Measurements from ENCODE around the gene SLC35F2. TPM values are rescaled to one million over a fixed set of nuclear protein-coding genes. Genes with fewer than 3 reads are reported as not detected.

The SLC35F2 gene
- total and polyA plus RNA-seq, 2 of the 13 experiments (the other 11 are each of a cell fraction or from before 2014, with no cell fraction given) = 5.8 to 20.3 TPM

- no TSS peak for BruUV-seq (replicated peaks)
- ATAC-seq (no peak), DNase-seq (ENCODE audit: low spot score) (no peak), FAIRE-seq (no peak)
- H3K4me2 ChIP-seq (ENCODE audit: low read depth, low read length) = no peak overlapping the region
- no peaks in the 10 kb centered on the region for H3K9me3 ChIP-seq (ENCODE audit: low read length)
- ChIA-PET CTCF (ENCODE audit: low intra/inter-chr PET ratio, low total read pairs) (no interaction called here), POLR2A (no interaction called here)
- H3K27ac ChIP-seq (ENCODE audit: extremely low read length, insufficient read depth, low read length) = no peak overlapping the region
- H4K20me1 ChIP-seq (ENCODE audit: insufficient read depth, low read length) = no peaks in the 10 kb centered on the region
- H3K4me1 ChIP-seq (ENCODE audit: insufficient read depth, low read length) = no peaks in the 10 kb centered on the region
- peaks cover 2% of the 10 kb centered on the region in 2 experiments; a peak in 2 of 5 replicates for H3K36me3 ChIP-seq (replicated peaks in 1 of 2; ENCODE audit: control insufficient read depth in 1 of 2, insufficient read depth in 2 of 2, low read length in 2 of 2)
- no peak overlapping the region for H3K9ac ChIP-seq (ENCODE audit: insufficient read depth, low read depth, low read length)
- 100% methylated on average over 1 of the region's 1 CpG for WGBS (ENCODE audit: low lambda C conversion rate)
- no peak overlapping the region for H3K4me3 ChIP-seq (replicated peaks in 1 of 3; ENCODE audit: insufficient read depth in 1 of 3, low read depth in 2 of 3, low read length in 3 of 3)
- no peaks in the 10 kb centered on the region for H3K27me3 ChIP-seq (ENCODE audit: control insufficient read depth in 1 of 2, insufficient read depth in 2 of 2, low read length in 2 of 2)
- H3K79me2 ChIP-seq (ENCODE audit: insufficient read depth, low read length) = no peaks in the 10 kb centered on the region
- in situ Hi-C loops (cut with HindIII; ENCODE audit: extremely low pct_ligation_motif_present, low pct_unique_long_range_greater_than_20kb) = no loop called here
- no peak overlapping the region for H2AFZ ChIP-seq (ENCODE audit: low read length)
- intact Hi-C loops (cut with micrococcal nuclease; ENCODE audit: unreplicated experiment) = no loop called here
- no peak for TF ChIP-seq ZNF18 (CRISPR knock-in tag; IDR thresholded peaks at IDR 0.05; ENCODE audit: insufficient replicate concordance)
- TF ChIP-seq HDAC2 (CRISPR knock-in tag; IDR thresholded peaks at IDR 0.05) = no peak
- TF ChIP-seq ZBTB33 (CRISPR knock-in tag; IDR thresholded peaks at IDR 0.05) = no peak
- no peak for TF ChIP-seq NCOA2 (CRISPR knock-in tag; IDR thresholded peaks at IDR 0.05)
- TF ChIP-seq MTF2 (CRISPR knock-in tag; IDR thresholded peaks at IDR 0.05; ENCODE audit: borderline replicate concordance) = no peak
- TF ChIP-seq MED13 (CRISPR knock-in tag; IDR thresholded peaks at IDR 0.05) = no peak
- TF ChIP-seq FLYWCH1 (CRISPR knock-in tag; IDR thresholded peaks at IDR 0.05) = no peak
- no peak for TF ChIP-seq RFX1 (IDR thresholded peaks at IDR 0.05)
- no peak for TF ChIP-seq GLMP (CRISPR knock-in tag; IDR thresholded peaks at IDR 0.05; ENCODE audit: borderline replicate concordance)
- no peak for TF ChIP-seq RARA (CRISPR knock-in tag; IDR thresholded peaks at IDR 0.05)
- TF ChIP-seq FOXA3 (CRISPR knock-in tag; IDR thresholded peaks at IDR 0.05) = no peak
- TF ChIP-seq, protein P1, sequence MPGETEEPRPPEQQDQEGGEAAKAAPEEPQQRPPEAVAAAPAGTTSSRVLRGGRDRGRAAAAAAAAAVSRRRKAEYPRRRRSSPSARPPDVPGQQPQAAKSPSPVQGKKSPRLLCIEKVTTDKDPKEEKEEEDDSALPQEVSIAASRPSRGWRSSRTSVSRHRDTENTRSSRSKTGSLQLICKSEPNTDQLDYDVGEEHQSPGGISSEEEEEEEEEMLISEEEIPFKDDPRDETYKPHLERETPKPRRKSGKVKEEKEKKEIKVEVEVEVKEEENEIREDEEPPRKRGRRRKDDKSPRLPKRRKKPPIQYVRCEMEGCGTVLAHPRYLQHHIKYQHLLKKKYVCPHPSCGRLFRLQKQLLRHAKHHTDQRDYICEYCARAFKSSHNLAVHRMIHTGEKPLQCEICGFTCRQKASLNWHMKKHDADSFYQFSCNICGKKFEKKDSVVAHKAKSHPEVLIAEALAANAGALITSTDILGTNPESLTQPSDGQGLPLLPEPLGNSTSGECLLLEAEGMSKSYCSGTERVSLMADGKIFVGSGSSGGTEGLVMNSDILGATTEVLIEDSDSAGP (CRISPR knock-in tag; IDR thresholded peaks at IDR 0.05; ENCODE audit: borderline replicate concordance) = no peak
- no peak for TF ChIP-seq HOXA9 (CRISPR knock-in tag; IDR thresholded peaks at IDR 0.05; ENCODE audit: borderline replicate concordance)
- TF ChIP-seq PTBP1 (IDR thresholded peaks at IDR 0.05; ENCODE audit: low read depth, low read length, poor library complexity, severe bottlenecking) = no peak
- TF ChIP-seq, protein P2, sequence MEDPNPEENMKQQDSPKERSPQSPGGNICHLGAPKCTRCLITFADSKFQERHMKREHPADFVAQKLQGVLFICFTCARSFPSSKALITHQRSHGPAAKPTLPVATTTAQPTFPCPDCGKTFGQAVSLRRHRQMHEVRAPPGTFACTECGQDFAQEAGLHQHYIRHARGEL (CRISPR knock-in tag; IDR thresholded peaks at IDR 0.05) = no peak
- no peak for TF ChIP-seq ZNF776 (CRISPR knock-in tag; IDR thresholded peaks at IDR 0.05)
- TF ChIP-seq, protein P3, sequence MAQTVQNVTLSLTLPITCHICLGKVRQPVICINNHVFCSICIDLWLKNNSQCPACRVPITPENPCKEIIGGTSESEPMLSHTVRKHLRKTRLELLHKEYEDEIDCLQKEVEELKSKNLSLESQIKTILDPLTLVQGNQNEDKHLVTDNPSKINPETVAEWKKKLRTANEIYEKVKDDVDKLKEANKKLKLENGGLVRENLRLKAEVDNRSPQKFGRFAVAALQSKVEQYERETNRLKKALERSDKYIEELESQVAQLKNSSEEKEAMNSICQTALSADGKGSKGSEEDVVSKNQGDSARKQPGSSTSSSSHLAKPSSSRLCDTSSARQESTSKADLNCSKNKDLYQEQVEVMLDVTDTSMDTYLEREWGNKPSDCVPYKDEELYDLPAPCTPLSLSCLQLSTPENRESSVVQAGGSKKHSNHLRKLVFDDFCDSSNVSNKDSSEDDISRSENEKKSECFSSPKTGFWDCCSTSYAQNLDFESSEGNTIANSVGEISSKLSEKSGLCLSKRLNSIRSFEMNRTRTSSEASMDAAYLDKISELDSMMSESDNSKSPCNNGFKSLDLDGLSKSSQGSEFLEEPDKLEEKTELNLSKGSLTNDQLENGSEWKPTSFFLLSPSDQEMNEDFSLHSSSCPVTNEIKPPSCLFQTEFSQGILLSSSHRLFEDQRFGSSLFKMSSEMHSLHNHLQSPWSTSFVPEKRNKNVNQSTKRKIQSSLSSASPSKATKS (CRISPR knock-in tag; IDR thresholded peaks at IDR 0.05) = no peak
Measured at GRCh38 chr11:107801641-107802040, 56.9 kb downstream of the SLC35F2 start.

Data from HepG2 (cell line).